ENCODE measurements around the gene CDC42BPA. TPM values are rescaled to one million over a fixed set of nuclear protein-coding genes. Genes with fewer than 3 reads are reported as not detected.

The CDC42BPA gene
- polyA plus RNA-seq, 3 donors = 0.20 to 0.45 (median 0.39) TPM

- H3K9me3 ChIP-seq (replicated peaks in 1 of 2; ENCODE audit: control insufficient read depth in 1 of 2, insufficient read depth in 1 of 2, low read length in 2 of 2) = no peaks in the 10 kb centered on the region
- H3K4me2 ChIP-seq (replicated peaks; ENCODE audit: extremely low read depth, low read length, poor library complexity, severe bottlenecking) = no peak overlapping the region
- no peaks in the 10 kb centered on the region for H3K27me3 Mint-ChIP-seq (ENCODE audit: low read depth in 3 of 3)
- H3K4me3 Mint-ChIP-seq = no peak overlapping the region
- no peak overlapping the region for H2AFZ ChIP-seq (ENCODE audit: insufficient read depth, low read depth, low read length, poor library complexity, severe bottlenecking)
- H4K20me1 ChIP-seq (ENCODE audit: insufficient read depth, low read length) = no peaks in the 10 kb centered on the region
- intact Hi-C loops (cut with micrococcal nuclease) = no loop called here
- H3K79me2 ChIP-seq (ENCODE audit: insufficient read depth, low read length) = no peaks in the 10 kb centered on the region
- no peak overlapping the region for H3K4me3 ChIP-seq (replicated peaks in 1 of 3; ENCODE audit: low read depth in 2 of 3, low read length in 3 of 3)
- no peak overlapping the region for H3K27ac ChIP-seq (ENCODE audit: low read depth in 1 of 2, low read length in 2 of 2)
- no peaks in the 10 kb centered on the region for H3K36me3 ChIP-seq (replicated peaks in 1 of 2; ENCODE audit: control insufficient read depth in 1 of 2, insufficient read depth in 2 of 2, low read length in 2 of 2)
- H3K4me1 Mint-ChIP-seq = peaks cover 6% of the 10 kb centered on the region
- peaks cover 0 to 3% (median 0%) of the 10 kb centered on the region in 7 donors for H3K9me3 Mint-ChIP-seq
- no peak overlapping the region for H3K9ac ChIP-seq (ENCODE audit: insufficient read depth, low read length, poor library complexity, severe bottlenecking)
- H3K36me3 Mint-ChIP-seq = no peaks in the 10 kb centered on the region
- no peaks in the 10 kb centered on the region for H3K27me3 ChIP-seq (ENCODE audit: control insufficient read depth in 2 of 2, insufficient read depth in 2 of 2, low read length in 2 of 2)
- H3K4me1 ChIP-seq (ENCODE audit: control insufficient read depth in 1 of 2, insufficient read depth in 2 of 2, low read length in 2 of 2) = peaks cover 3 to 6% of the 10 kb centered on the region in 2 donors
- no peak for DNase-seq
- no peak for TF ChIP-seq CTCF (IDR thresholded peaks at IDR 0.05)
- no CpG with 5 or more reads among the region's 3 CpGs for WGBS (ENCODE audit: insufficient coverage)
- H3K27ac Mint-ChIP-seq = no peak overlapping the region
Measured at GRCh38 chr1:227228201-227228600, 90.1 kb downstream of the CDC42BPA start.

DNA sequence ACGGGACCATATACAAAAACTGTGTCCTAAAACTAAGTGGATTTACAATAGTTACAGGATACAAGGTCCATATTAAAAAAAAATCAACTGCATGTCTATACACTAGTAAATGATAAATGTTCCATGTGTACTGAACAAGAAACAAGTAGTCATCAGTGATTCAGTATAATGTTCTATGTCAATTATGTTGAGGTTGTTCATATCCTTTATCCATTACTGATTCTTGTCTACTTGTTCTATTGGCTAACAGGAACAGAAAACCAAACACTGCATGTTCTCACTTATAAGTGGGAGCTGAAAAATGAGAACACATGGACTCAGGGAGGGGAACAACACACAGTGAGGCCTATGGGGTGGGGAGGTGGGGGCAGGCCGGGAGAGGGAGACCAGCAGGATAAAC, 90.5 kb downstream of the CDC42BPA start:
- peaks cover 6% of the 10 kb centered on the region for H3K4me1 Mint-ChIP-seq
- H3K4me2 ChIP-seq (replicated peaks; ENCODE audit: extremely low read depth, low read length, poor library complexity, severe bottlenecking) = no peak overlapping the region

More for the DNA sequence above, 90.5 kb downstream of the CDC42BPA start:
- H3K27me3 ChIP-seq (ENCODE audit: control insufficient read depth in 2 of 2, insufficient read depth in 2 of 2, low read length in 2 of 2) = no peaks in the 10 kb centered on the region
- no peak overlapping the region for H3K27ac ChIP-seq (ENCODE audit: low read depth in 1 of 2, low read length in 2 of 2)
- H2AFZ ChIP-seq (ENCODE audit: insufficient read depth, low read depth, low read length, poor library complexity, severe bottlenecking) = no peak overlapping the region
- peaks cover 0 to 3% (median 0%) of the 10 kb centered on the region in 7 donors for H3K9me3 Mint-ChIP-seq
- TF ChIP-seq CTCF (IDR thresholded peaks at IDR 0.05) = no peak
- H4K20me1 ChIP-seq (ENCODE audit: insufficient read depth, low read length) = no peaks in the 10 kb centered on the region
- H3K36me3 ChIP-seq (replicated peaks in 1 of 2; ENCODE audit: control insufficient read depth in 1 of 2, insufficient read depth in 2 of 2, low read length in 2 of 2) = no peaks in the 10 kb centered on the region
- H3K9me3 ChIP-seq (replicated peaks in 1 of 2; ENCODE audit: control insufficient read depth in 1 of 2, insufficient read depth in 1 of 2, low read length in 2 of 2) = no peaks in the 10 kb centered on the region
- no peak overlapping the region for H3K4me3 Mint-ChIP-seq
- H3K79me2 ChIP-seq (ENCODE audit: insufficient read depth, low read length) = no peaks in the 10 kb centered on the region
- H3K4me1 ChIP-seq (ENCODE audit: control insufficient read depth in 1 of 2, insufficient read depth in 2 of 2, low read length in 2 of 2) = peaks cover 3 to 6% of the 10 kb centered on the region in 2 donors
- no peak overlapping the region for H3K27ac Mint-ChIP-seq
- no CpG with 5 or more reads among the region's 2 CpGs for WGBS (ENCODE audit: insufficient coverage)
- intact Hi-C loops (cut with micrococcal nuclease) = no loop called here
- no peak overlapping the region for H3K4me3 ChIP-seq (replicated peaks in 1 of 3; ENCODE audit: low read depth in 2 of 3, low read length in 3 of 3)
- DNase-seq = no peak
- H3K9ac ChIP-seq (ENCODE audit: insufficient read depth, low read length, poor library complexity, severe bottlenecking) = no peak overlapping the region
- H3K36me3 Mint-ChIP-seq = no peaks in the 10 kb centered on the region
- no peaks in the 10 kb centered on the region for H3K27me3 Mint-ChIP-seq (ENCODE audit: low read depth in 3 of 3)
